ENCODE measurements around the gene ZBTB49. TPM values are rescaled to one million over a fixed set of nuclear protein-coding genes. Genes with fewer than 3 reads are reported as not detected.

The ZBTB49 gene
- total and polyA plus RNA-seq, 2 of the 4 experiments (the other 2 are of a cell fraction), result 3.2 to 4.8 TPM

DNA sequence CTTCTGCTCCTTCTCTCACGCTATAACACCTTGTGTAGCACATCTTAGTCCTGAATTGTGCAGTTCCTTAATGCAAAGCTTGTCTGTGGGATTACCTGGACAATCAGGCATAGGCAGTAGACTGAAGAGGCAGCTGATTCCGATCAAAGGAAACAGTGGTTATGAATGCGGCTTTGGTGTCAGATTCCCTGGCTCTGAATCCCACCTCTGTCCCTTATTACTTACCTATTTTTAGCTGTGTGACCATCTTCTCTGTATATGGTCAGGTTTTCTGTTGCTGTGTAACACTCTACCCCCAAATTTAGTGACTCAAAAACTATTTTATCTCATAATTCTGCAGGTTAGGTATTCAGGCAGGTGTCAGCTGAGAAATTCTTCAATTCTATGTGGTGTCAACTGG lies 3.2 kb downstream of the ZBTB49 start:
- Histone ChIP-seq H3K4me1 (ENCODE audit: control insufficient read depth, insufficient read depth, low read length) (peaks cover 6% of the 10 kb centered on the region), H3K27me3 (ENCODE audit: control insufficient read depth, insufficient read depth, low read length) (no peaks in the 10 kb centered on the region), H3K4me2 (ENCODE audit: low read depth, low read length) (no peak overlapping the region), H2BK15ac (ENCODE audit: low read depth, low read length) (no peak overlapping the region), H2BK5ac (ENCODE audit: low read depth, low read length, poor library complexity, severe bottlenecking) (no peak overlapping the region), H4K5ac (ENCODE audit: low read depth, low read length) (no peak overlapping the region), H4K91ac (ENCODE audit: insufficient read depth, low read depth, low read length) (no peak overlapping the region), H3K79me1 (ENCODE audit: low read depth in 1 of 2, low read length in 2 of 2) (peaks cover 57 to 78% of the 10 kb centered on the region in 2 experiments), H3K9ac (ENCODE audit: low read depth, low read length) (no peak overlapping the region), H3K36me3 (ENCODE audit: control insufficient read depth, insufficient read depth, low read length) (0 out of 2 replicates have a peak, but pooled peaks cover 2% of the 10 kb centered on the region), H2AK5ac (ENCODE audit: low read depth, low read length) (no peak overlapping the region), H2AFZ (replicated peaks; ENCODE audit: low read length, poor library complexity) (no peak overlapping the region), H3K14ac (replicated peaks; ENCODE audit: low read depth, low read length) (no peak overlapping the region), H2BK120ac (ENCODE audit: low read depth, low read length) (no peak overlapping the region), H4K20me1 (ENCODE audit: insufficient read depth, low read length) (peaks cover 29% of the 10 kb centered on the region; the same call in 1 of the 2 replicates), H3K23ac (ENCODE audit: low read depth, low read length) (no peak overlapping the region), H2BK20ac (ENCODE audit: low read depth, low read length) (no peak overlapping the region), H3K56ac (ENCODE audit: extremely low read depth, insufficient read depth, low read length) (no peak overlapping the region), H3K18ac (ENCODE audit: low read depth, low read length) (no peak overlapping the region), H3K4me3 (ENCODE audit: insufficient read depth, low read depth, low read length) (no peak overlapping the region), H2AK9ac (replicated peaks; ENCODE audit: low read depth, low read length, poor library complexity) (no peak overlapping the region), H3K27ac (ENCODE audit: insufficient read depth, low read length) (no peak overlapping the region), H4K8ac (ENCODE audit: low read depth in 2 of 2, low read length in 2 of 2) (no peak overlapping the region), H3K4ac (ENCODE audit: low read depth, low read length) (no peak overlapping the region), H3K9me1 (ENCODE audit: insufficient read depth, low read length) (peaks cover 11% of the 10 kb centered on the region; the same call in 1 of the 2 replicates), H3K9me3 (ENCODE audit: control insufficient read depth, insufficient read depth, low read length) (no peaks in the 10 kb centered on the region)
- ATAC-seq (ENCODE audit: low read depth) (no peak), DNase-seq (no peak)
- BruUV-seq (replicated peaks), result no TSS peak
- dilution Hi-C loops (cut with HindIII; ENCODE audit: low sequenced_read_pairs, unreplicated experiment), result no loop called here
- no CpG with 5 or more reads among the region's 3 CpGs for WGBS, 2 experiments (ENCODE audit: extremely low coverage in 2 of 2, insufficient read length in 1 of 2)
- CTCF ChIA-PET, result no interaction called here
- TF ChIP-seq MXI1 (IDR thresholded peaks at IDR 0.05; ENCODE audit: borderline replicate concordance, low read depth, low read length) (no peak), POLR2A (IDR thresholded peaks at IDR 0.05; ENCODE audit: low read depth, low read length) (no peak), CHD1 (IDR thresholded peaks at IDR 0.05; ENCODE audit: low read depth, low read length) (no peak), RFX5 (IDR thresholded peaks at IDR 0.05; ENCODE audit: low read depth, low read length) (no peak), RCOR1 (IDR thresholded peaks at IDR 0.05; ENCODE audit: insufficient replicate concordance, low read length) (no peak), RAD21 (IDR thresholded peaks at IDR 0.05; ENCODE audit: low read length) (no peak), SMC3 (IDR thresholded peaks at IDR 0.05; ENCODE audit: low read depth, low read length) (no peak), MAZ (IDR thresholded peaks at IDR 0.05; ENCODE audit: borderline replicate concordance, low read depth, low read length) (no peak), MAFK (IDR thresholded peaks at IDR 0.05; ENCODE audit: low read depth, low read length) (no peak), FOS (IDR thresholded peaks at IDR 0.05; ENCODE audit: low read depth, low read length) (no peak), BHLHE40 (IDR thresholded peaks at IDR 0.05; ENCODE audit: low read depth, low read length) (no peak)
- TF ChIP-seq, protein P1, sequence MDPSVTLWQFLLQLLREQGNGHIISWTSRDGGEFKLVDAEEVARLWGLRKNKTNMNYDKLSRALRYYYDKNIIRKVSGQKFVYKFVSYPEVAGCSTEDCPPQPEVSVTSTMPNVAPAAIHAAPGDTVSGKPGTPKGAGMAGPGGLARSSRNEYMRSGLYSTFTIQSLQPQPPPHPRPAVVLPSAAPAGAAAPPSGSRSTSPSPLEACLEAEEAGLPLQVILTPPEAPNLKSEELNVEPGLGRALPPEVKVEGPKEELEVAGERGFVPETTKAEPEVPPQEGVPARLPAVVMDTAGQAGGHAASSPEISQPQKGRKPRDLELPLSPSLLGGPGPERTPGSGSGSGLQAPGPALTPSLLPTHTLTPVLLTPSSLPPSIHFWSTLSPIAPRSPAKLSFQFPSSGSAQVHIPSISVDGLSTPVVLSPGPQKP (IDR thresholded peaks at IDR 0.05; ENCODE audit: borderline replicate concordance, low read depth, low read length), result no peak
- TF ChIP-seq, protein P2, sequence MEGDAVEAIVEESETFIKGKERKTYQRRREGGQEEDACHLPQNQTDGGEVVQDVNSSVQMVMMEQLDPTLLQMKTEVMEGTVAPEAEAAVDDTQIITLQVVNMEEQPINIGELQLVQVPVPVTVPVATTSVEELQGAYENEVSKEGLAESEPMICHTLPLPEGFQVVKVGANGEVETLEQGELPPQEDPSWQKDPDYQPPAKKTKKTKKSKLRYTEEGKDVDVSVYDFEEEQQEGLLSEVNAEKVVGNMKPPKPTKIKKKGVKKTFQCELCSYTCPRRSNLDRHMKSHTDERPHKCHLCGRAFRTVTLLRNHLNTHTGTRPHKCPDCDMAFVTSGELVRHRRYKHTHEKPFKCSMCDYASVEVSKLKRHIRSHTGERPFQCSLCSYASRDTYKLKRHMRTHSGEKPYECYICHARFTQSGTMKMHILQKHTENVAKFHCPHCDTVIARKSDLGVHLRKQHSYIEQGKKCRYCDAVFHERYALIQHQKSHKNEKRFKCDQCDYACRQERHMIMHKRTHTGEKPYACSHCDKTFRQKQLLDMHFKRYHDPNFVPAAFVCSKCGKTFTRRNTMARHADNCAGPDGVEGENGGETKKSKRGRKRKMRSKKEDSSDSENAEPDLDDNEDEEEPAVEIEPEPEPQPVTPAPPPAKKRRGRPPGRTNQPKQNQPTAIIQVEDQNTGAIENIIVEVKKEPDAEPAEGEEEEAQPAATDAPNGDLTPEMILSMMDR (conservative IDR thresholded peaks at IDR 0.05; ENCODE audit: low read depth, low read length), result no peak
- TF ChIP-seq, protein P3, sequence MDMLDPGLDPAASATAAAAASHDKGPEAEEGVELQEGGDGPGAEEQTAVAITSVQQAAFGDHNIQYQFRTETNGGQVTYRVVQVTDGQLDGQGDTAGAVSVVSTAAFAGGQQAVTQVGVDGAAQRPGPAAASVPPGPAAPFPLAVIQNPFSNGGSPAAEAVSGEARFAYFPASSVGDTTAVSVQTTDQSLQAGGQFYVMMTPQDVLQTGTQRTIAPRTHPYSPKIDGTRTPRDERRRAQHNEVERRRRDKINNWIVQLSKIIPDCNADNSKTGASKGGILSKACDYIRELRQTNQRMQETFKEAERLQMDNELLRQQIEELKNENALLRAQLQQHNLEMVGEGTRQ (IDR thresholded peaks at IDR 0.05; ENCODE audit: low read depth, low read length), result no peak
- in situ Hi-C loops (cut with MboI; ENCODE audit: low sequenced_read_pairs), result no loop called here
- POLR2A ChIA-PET (ENCODE audit: unreplicated experiment), result no interaction called here
- intact Hi-C loops (cut with micrococcal nuclease), result loop anchor here (5.0 kb wide), 1 partner anchor 39 kb away; no protein-coding TSS in a partner anchor

All from IMR-90 (cell line).